ENCODE measurements around the gene BCR.

DNA sequence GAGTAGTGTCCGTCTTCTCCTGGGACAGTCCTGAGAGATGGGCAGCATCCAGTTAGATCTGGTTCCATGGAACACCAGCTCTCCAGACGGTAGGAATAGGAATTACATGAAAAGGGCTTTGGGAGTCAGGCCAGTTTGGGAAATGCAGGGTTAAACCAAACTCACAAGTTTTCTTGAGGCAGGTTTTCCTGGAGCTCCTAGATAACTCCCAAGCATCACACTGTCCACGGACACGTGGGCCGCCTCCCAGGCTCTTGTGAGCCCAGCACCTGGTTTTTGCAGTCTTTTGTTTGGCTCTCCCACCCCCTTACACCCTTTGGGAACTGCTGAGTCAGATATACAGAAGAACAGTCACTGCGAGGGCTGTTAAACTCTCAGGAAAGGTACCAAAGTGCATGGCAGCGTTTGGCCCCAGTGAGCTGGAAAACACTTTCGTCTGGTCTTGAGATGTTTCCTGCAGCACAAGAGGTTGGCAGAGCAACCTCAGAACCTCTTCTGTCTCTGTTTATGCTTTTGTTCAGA, 90.0 kb downstream of the BCR start:
- TF ChIP-seq, protein P1, sequence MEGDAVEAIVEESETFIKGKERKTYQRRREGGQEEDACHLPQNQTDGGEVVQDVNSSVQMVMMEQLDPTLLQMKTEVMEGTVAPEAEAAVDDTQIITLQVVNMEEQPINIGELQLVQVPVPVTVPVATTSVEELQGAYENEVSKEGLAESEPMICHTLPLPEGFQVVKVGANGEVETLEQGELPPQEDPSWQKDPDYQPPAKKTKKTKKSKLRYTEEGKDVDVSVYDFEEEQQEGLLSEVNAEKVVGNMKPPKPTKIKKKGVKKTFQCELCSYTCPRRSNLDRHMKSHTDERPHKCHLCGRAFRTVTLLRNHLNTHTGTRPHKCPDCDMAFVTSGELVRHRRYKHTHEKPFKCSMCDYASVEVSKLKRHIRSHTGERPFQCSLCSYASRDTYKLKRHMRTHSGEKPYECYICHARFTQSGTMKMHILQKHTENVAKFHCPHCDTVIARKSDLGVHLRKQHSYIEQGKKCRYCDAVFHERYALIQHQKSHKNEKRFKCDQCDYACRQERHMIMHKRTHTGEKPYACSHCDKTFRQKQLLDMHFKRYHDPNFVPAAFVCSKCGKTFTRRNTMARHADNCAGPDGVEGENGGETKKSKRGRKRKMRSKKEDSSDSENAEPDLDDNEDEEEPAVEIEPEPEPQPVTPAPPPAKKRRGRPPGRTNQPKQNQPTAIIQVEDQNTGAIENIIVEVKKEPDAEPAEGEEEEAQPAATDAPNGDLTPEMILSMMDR (IDR thresholded peaks at IDR 0.05; ENCODE audit: low read depth, low read length, poor library complexity, severe bottlenecking): no peak
- no peak for TF ChIP-seq EZH2phosphoT487 (IDR thresholded peaks at IDR 0.05; ENCODE audit: borderline replicate concordance, low read length)

All from DOHH2 (cell line).